NCI-H1930 (cell line): ENCODE data around the gene LIN37.
"Not testable (repeated sequence)": the region's sequence is repeated elsewhere in the genome, so short reads cannot be mapped to it uniquely, and the experiment has no call there.

Source experiments
- DNase-seq, 2 experiments: peaks; one replicate each; lab custom pipeline; 2025; lab: John Stamatoyannopoulos, UW

Gene LIN37

GRCh38 chr19:35753634-35754369, 5.4 kb downstream of the LIN37 start:
- DNase-seq, result no peak

GRCh38 chr19:35754370-35755130, 6.2 kb downstream of the LIN37 start:
- no peak for DNase-seq

GRCh38 chr19:35755131-35755549, 6.8 kb downstream of the LIN37 start:
- no peak for DNase-seq

- no peak for DNase-seq
Observed at GRCh38 chr19:35755550-35756376, 7.4 kb downstream of the LIN37 start.

- DNase-seq, result no peak
Observed at GRCh38 chr19:35756377-35757230, 8.2 kb downstream of the LIN37 start, which contains the start of gene HSPB6. Gene HSPB6, minus strand, starts transcription at chr19:35757029. Its CDS starts 21 bp downstream, at chr19:35757008.

GRCh38 chr19:35757231-35757748, 8.9 kb downstream of the LIN37 start:
- DNase-seq, result no peak

- DNase-seq, result peak; percentile 99
Observed at GRCh38 chr19:35757749-35758608, 9.6 kb downstream of the LIN37 start, which contains the start of gene PROSER3. Gene PROSER3, plus strand, starts transcription at chr19:35758176. Its CDS starts 40 bp downstream, at chr19:35758216.

- no peak for DNase-seq
Observed at GRCh38 chr19:35759697-35760096, 11.3 kb downstream of the LIN37 start.

GRCh38 chr19:35760711-35761349, 12.5 kb downstream of the LIN37 start:
- no peak for DNase-seq

GRCh38 chr19:35764432-35765315, 16.3 kb downstream of the LIN37 start:
- DNase-seq, result no peak

- DNase-seq, result no peak
Observed at GRCh38 chr19:35766571-35767104, 18.3 kb downstream of the LIN37 start.

GRCh38 chr19:35767288-35768081, 19.1 kb downstream of the LIN37 start:
- no peak for DNase-seq

- no peak for DNase-seq
Observed at GRCh38 chr19:35768082-35768421, 19.7 kb downstream of the LIN37 start.

- DNase-seq, result not testable (repeated sequence)
Observed at GRCh38 chr19:35772362-35772761, 24.0 kb downstream of the LIN37 start.

- no peak for DNase-seq
Observed at GRCh38 chr19:35773020-35773806, 24.8 kb downstream of the LIN37 start.

GRCh38 chr19:35774274-35775045, 26.1 kb downstream of the LIN37 start:
- no peak for DNase-seq
